HL-60 (cell line): ENCODE data around the gene ATP8B3.

Source experiments
- CTCF ChIP-seq: IDR thresholded peaks from one replicate; pipeline ENCODE4 v1.5.1; 2011; ENCODE audit warnings: low read length, control low read depth, inconsistent platforms; ENCODE audit not compliant: insufficient read depth
- POLR2AphosphoS5 ChIP-seq: IDR thresholded peaks from 2 replicates; pipeline ENCODE4 v1.6.1; 2012; ENCODE audit warnings: low read depth
- SPI1 ChIP-seq: IDR thresholded peaks from 2 replicates; pipeline ENCODE4 v1.6.1; 2012; ENCODE audit warnings: low read depth, mild to moderate bottlenecking, borderline replicate concordance
- TF ChIP-seq, protein P1 (sequence below): IDR thresholded peaks from 2 replicates; pipeline ENCODE4 v1.6.1; 2012; ENCODE audit warnings: low read depth; ENCODE audit not compliant: insufficient replicate concordance

DNA sequence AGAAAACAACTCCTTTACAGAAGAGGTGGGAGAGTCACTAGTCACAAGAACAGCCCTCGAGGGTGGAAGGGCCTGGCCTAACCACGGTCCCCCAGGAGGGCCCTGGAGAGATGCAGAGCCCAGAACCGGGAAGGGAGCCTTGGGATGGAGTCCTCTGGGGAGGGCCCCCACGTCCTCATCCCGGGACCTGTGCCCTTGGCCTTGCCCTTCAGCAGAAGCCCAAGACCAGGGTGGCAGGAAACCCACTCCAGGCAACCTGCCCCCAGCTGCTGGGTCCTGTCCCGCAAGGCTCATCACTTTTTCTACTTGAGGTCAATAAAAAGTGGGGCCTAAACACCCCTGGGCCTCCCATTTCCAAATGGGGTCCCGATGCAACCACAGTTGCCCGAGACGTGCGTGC lies 2.3 kb upstream of the ATP8B3 start:
- TF ChIP-seq POLR2AphosphoS5, result no peak
- TF ChIP-seq CTCF, result no peak
- TF ChIP-seq SPI1, result no peak
- TF ChIP-seq, protein P1, sequence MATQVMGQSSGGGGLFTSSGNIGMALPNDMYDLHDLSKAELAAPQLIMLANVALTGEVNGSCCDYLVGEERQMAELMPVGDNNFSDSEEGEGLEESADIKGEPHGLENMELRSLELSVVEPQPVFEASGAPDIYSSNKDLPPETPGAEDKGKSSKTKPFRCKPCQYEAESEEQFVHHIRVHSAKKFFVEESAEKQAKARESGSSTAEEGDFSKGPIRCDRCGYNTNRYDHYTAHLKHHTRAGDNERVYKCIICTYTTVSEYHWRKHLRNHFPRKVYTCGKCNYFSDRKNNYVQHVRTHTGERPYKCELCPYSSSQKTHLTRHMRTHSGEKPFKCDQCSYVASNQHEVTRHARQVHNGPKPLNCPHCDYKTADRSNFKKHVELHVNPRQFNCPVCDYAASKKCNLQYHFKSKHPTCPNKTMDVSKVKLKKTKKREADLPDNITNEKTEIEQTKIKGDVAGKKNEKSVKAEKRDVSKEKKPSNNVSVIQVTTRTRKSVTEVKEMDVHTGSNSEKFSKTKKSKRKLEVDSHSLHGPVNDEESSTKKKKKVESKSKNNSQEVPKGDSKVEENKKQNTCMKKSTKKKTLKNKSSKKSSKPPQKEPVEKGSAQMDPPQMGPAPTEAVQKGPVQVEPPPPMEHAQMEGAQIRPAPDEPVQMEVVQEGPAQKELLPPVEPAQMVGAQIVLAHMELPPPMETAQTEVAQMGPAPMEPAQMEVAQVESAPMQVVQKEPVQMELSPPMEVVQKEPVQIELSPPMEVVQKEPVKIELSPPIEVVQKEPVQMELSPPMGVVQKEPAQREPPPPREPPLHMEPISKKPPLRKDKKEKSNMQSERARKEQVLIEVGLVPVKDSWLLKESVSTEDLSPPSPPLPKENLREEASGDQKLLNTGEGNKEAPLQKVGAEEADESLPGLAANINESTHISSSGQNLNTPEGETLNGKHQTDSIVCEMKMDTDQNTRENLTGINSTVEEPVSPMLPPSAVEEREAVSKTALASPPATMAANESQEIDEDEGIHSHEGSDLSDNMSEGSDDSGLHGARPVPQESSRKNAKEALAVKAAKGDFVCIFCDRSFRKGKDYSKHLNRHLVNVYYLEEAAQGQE, result no peak
